Keratinocyte (primary cell): Measurements from ENCODE around the gene TRIM14. TPM values are rescaled to one million over a fixed set of nuclear protein-coding genes. Genes with fewer than 3 reads are reported as not detected.

Experiments used
- DNase-seq: peaks from one replicate; pipeline ENCODE4 v3.0.0-alpha.2; 2011; ENCODE audit warnings: low read depth, missing footprints, low spot score
- FAIRE-seq: peaks from 2 replicates; lab custom pipeline; 2011; peaks lifted over from hg19 to GRCh38; lab: Jason Lieb, UNC
- H2AFZ ChIP-seq: 2 replicates; pipeline ENCODE4 v1.6.0; 2012; ENCODE audit warnings: low read length, control low read depth, inconsistent platforms; ENCODE audit not compliant: control insufficient read depth
- H3K27ac ChIP-seq: 2 replicates; pipeline ENCODE4 v1.5.1; 2011; ENCODE audit warnings: low read length; ENCODE audit not compliant: control insufficient read depth, insufficient read depth
- H3K27me3 ChIP-seq: 3 replicates; pipeline ENCODE4 v1.6.0; 2011; ENCODE audit warnings: low read length; ENCODE audit not compliant: control insufficient read depth, insufficient read depth; ENCODE audit errors: extremely low read depth
- H3K36me3 ChIP-seq, 2 experiments: 2 replicates in 1 of 2; 3 replicates in 1 of 2; pipeline ENCODE4 v1.5.1; 2011; ENCODE audit warnings: low read length in 2 of 2, mild to moderate bottlenecking in 1 of 2; ENCODE audit not compliant: control insufficient read depth in 2 of 2, insufficient read depth in 2 of 2; ENCODE audit errors: extremely low read depth in 1 of 2
- H3K4me1 ChIP-seq: 3 replicates; pipeline ENCODE4 v1.5.1; 2011; ENCODE audit warnings: low read length; ENCODE audit not compliant: control insufficient read depth, insufficient read depth; ENCODE audit errors: extremely low read depth
- H3K4me2 ChIP-seq: 3 replicates; pipeline ENCODE4 v1.6.0; 2011; ENCODE audit warnings: low read depth, low read length; ENCODE audit not compliant: control insufficient read depth, insufficient read depth; ENCODE audit errors: extremely low read depth
- H3K4me3 ChIP-seq, 3 experiments: fragments of 200-600 bp in 1 of 3; sonication (generic) in 1 of 3; 2 replicates in 2 of 3; 3 replicates in 1 of 3; pipeline ENCODE4 v1.5.1; 2011 to 2016; ENCODE audit warnings: low read length in 3 of 3, mild to moderate bottlenecking in 3 of 3, control low read depth in 2 of 3, inconsistent platforms in 1 of 3, low read depth in 1 of 3, mixed read lengths in 1 of 3, mixed run types in 1 of 3, moderate library complexity in 1 of 3; ENCODE audit not compliant: control insufficient read depth in 2 of 3, insufficient read depth in 2 of 3; ENCODE audit errors: extremely low read depth in 1 of 3
- H3K79me2 ChIP-seq: 2 replicates; pipeline ENCODE4 v1.6.0; 2012; ENCODE audit warnings: low read length; ENCODE audit not compliant: control insufficient read depth, insufficient read depth
- H3K9ac ChIP-seq: 3 replicates; pipeline ENCODE4 v1.6.0; 2011; ENCODE audit warnings: low read length; ENCODE audit not compliant: control insufficient read depth, insufficient read depth; ENCODE audit errors: extremely low read depth
- H3K9me1 ChIP-seq: 3 replicates; pipeline ENCODE4 v1.6.0; 2011; ENCODE audit warnings: low read length; ENCODE audit not compliant: control insufficient read depth, insufficient read depth; ENCODE audit errors: extremely low read depth
- H3K9me3 ChIP-seq: 2 replicates; pipeline ENCODE4 v1.5.1; 2012; ENCODE audit warnings: low read depth, low read length; ENCODE audit not compliant: control insufficient read depth
- H4K20me1 ChIP-seq: 3 replicates; pipeline ENCODE4 v1.6.0; 2011; ENCODE audit warnings: low read length; ENCODE audit not compliant: control insufficient read depth, insufficient read depth; ENCODE audit errors: extremely low read depth
- EZH2 ChIP-seq: IDR thresholded peaks from one replicate; pipeline ENCODE4 v1.6.1; 2012; ENCODE audit warnings: inconsistent platforms, mild to moderate bottlenecking, low read length, moderate library complexity
- dilution Hi-C: fragments of 300-500 bp; cut with MboI; formaldehyde crosslinking; loops from one replicate; pipeline ENCODE4 v1.7.0; 2020; ENCODE audit warnings: low sequenced_read_pairs; ENCODE audit not compliant: extremely low pct_ligation_motif_present
- polyA minus RNA-seq, 3 experiments: library from RNA; depleted of rRNA, polyadenylated mRNA; stranded (reverse); fragments of >200 nt; gene quantifications; 1 replicate in 1 of 3; 2 replicates in 1 of 3; 3 replicates in 1 of 3; pipeline ENCODE4 v1.2.3, GENCODE V29; 2011
- polyA plus RNA-seq, 5 experiments: library from polyadenylated mRNA; depleted of rRNA in 3 of 5; stranded (reverse) in 3 of 5; stranded (forward) in 1 of 5; unstranded in 1 of 5; fragments of >200 nt; gene quantifications; 1 replicate in 1 of 5; 2 replicates in 3 of 5; 3 replicates in 1 of 5; pipeline versions ENCODE4 v1.2.1 to v1.2.3, GENCODE V29; 2011 to 2012; ENCODE audit warnings: missing spikeins in 2 of 5, low read depth in 1 of 5, low replicate concordance in 1 of 5
- TF ChIP-seq, protein P1 (sequence below), 3 experiments: IDR thresholded peaks in 1 of 3; conservative IDR thresholded peaks in 1 of 3; optimal IDR thresholded peaks in 1 of 3; 2 replicates in 2 of 3; 3 replicates in 1 of 3; pipeline versions ENCODE3 to v1.5.1; 2011; ENCODE audit warnings: low read length in 3 of 3, mild to moderate bottlenecking in 3 of 3, moderate library complexity in 2 of 3, control low read depth in 1 of 3, inconsistent platforms in 1 of 3; ENCODE audit not compliant: insufficient read depth in 2 of 3; ENCODE audit errors: extremely low read depth in 1 of 3

The TRIM14 gene, protein sequence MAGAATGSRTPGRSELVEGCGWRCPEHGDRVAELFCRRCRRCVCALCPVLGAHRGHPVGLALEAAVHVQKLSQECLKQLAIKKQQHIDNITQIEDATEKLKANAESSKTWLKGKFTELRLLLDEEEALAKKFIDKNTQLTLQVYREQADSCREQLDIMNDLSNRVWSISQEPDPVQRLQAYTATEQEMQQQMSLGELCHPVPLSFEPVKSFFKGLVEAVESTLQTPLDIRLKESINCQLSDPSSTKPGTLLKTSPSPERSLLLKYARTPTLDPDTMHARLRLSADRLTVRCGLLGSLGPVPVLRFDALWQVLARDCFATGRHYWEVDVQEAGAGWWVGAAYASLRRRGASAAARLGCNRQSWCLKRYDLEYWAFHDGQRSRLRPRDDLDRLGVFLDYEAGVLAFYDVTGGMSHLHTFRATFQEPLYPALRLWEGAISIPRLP
- polyA plus RNA-seq (19.8 to 36.9 TPM (median 22.1 TPM) in 3 replicates), polyA minus RNA-seq (18.0 to 38.9 TPM (median 21.8 TPM) in 3 replicates)
- 4.5 TPM for polyA plus RNA-seq (2011; ENCODE audit: low read depth)
- 21.0 and 23.3 TPM in 2 replicates for polyA plus RNA-seq (2011; cell fraction: cytosol; rRNA removed)
- 23.3 and 24.6 TPM in 2 replicates for polyA plus RNA-seq (2011; cell fraction: nucleus; rRNA removed)
- polyA plus RNA-seq (2012; ENCODE audit: low replicate concordance) = 7.4 and 30.1 TPM in 2 replicates
- polyA minus RNA-seq (2011; cell fraction: cytosol; rRNA and poly(A)+ RNA removed) = 18.8 TPM
- 9.7 and 14.8 TPM in 2 replicates for polyA minus RNA-seq (2011; cell fraction: nucleus; rRNA and poly(A)+ RNA removed)

DNA sequence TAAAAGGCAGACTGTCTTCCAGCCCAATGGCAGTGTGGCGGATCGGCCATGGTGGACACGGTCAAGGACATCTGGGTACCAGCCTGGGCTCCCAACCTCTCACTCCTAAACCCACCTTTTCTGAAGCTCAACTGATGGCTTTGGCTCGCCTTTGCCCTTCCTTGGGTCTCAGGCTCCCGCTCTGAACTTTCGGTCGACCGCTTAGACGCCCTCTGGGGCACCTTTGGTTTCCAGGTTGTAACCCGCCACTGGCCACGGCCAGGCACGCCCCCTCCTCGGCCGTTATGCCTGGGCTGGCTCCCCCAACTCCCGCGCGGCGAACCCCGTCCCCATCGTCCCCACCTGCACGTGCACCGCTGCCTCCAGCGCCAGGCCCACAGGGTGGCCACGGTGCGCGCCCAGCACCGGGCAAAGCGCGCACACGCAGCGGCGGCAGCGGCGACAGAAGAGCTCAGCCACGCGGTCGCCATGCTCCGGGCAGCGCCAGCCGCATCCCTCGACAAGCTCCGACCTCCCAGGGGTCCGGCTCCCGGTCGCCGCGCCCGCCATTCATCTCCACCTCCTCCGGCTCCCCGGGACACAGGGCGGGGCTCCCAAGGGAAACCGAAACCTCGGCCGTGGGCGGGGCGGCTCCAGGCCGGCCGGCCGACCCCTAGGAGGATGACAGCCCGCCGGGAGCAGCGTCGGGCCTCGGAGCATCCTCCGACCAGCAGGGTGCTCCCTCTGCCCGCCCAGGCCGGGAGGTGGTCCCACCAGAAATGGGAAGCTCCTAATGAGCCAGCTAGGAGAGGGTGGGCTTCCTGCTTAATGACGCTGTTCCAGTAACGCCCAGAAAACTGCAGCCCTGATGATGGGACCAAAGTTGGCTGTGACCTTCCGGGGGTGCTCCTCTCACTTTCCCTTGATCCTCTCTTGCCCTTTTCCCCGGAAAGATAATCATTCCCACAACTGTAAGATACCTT is at the start of gene TRIM14:
Gene TRIM14 (minus strand): TSS at position 583 of the 962 bp plus-strand sequence. CDS start 34 bp downstream, at position 549.
- DNase-seq = no peak

DNA sequence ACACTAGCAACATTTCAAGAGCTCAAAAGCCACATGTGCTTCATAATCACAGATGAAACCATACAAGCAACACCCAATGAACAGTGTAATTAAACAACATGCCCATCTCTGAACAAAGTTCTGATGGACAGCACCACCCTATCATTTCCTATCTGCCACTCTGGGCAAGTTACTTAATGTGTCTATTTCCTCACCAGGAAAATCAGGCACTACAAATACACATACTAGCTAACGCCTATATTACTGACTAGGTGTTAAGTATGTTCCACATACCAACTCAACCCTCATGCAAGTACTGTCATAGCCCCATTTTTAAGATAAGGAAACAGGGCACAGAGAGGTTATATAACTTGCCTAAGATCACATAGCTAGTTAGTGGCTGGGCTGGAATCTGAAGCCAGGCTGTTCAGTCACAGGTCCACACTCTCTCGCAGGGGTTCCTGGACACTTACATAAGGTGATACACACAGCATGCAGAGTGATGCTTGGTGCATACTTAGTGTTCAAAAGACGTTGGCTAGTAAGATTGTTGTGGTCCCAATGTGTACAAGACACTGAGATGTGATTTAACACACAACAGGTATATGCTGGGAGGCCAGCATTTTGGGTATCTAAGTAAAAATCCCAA is 49.2 kb upstream of the TRIM14 start:
- TF ChIP-seq, protein P1, sequence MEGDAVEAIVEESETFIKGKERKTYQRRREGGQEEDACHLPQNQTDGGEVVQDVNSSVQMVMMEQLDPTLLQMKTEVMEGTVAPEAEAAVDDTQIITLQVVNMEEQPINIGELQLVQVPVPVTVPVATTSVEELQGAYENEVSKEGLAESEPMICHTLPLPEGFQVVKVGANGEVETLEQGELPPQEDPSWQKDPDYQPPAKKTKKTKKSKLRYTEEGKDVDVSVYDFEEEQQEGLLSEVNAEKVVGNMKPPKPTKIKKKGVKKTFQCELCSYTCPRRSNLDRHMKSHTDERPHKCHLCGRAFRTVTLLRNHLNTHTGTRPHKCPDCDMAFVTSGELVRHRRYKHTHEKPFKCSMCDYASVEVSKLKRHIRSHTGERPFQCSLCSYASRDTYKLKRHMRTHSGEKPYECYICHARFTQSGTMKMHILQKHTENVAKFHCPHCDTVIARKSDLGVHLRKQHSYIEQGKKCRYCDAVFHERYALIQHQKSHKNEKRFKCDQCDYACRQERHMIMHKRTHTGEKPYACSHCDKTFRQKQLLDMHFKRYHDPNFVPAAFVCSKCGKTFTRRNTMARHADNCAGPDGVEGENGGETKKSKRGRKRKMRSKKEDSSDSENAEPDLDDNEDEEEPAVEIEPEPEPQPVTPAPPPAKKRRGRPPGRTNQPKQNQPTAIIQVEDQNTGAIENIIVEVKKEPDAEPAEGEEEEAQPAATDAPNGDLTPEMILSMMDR (optimal IDR thresholded peaks at IDR 0.05 in 1 of 3, IDR thresholded peaks at IDR 0.05 in 1 of 3, conservative IDR thresholded peaks at IDR 0.05 in 1 of 3; ENCODE audit: extremely low read depth in 1 of 3, insufficient read depth in 2 of 3, low read length in 3 of 3) = no peak
- TF ChIP-seq EZH2 = no peak
- Histone ChIP-seq H3K27me3 (no peaks in the 10 kb centered on the region), H2AFZ (no peak overlapping the region), H3K4me2 (no peak overlapping the region), H3K36me3 (no peaks in the 10 kb centered on the region), H3K9me1 (peaks cover 14% of the 10 kb centered on the region), H3K4me1 (peaks cover 38% of the 10 kb centered on the region), H3K4me3 (no peak overlapping the region), H3K9me3 (no peaks in the 10 kb centered on the region), H3K9ac (no peak overlapping the region), H3K27ac (no peak overlapping the region), H4K20me1 (peaks cover 7% of the 10 kb centered on the region), H3K79me2 (peaks cover 88% of the 10 kb centered on the region)
- DNase-seq (no peak), FAIRE-seq (peak; percentile 53)
- dilution Hi-C loops = no loop called here

More for the DNA sequence above, at the start of gene TRIM14:
- FAIRE-seq = no peak
- Histone ChIP-seq H3K27ac (peak within 1 kb of the TSS; percentile 61), H3K27me3 (no peaks in the 10 kb centered on the region), H3K4me1 (peaks cover 22% of the 10 kb centered on the region), H3K9me3 (no peaks in the 10 kb centered on the region), H3K36me3 (peaks cover 2 to 16% of the 10 kb centered on the region in 2 experiments), H3K79me2 (peaks cover 22% of the 10 kb centered on the region), H3K4me3 (peak within 1 kb of the TSS; percentile 66 to 87 (median 72)), H3K9ac (peak within 1 kb of the TSS; percentile 78), H3K9me1 (no peaks in the 10 kb centered on the region), H4K20me1 (no peaks in the 10 kb centered on the region), H3K4me2 (peak within 1 kb of the TSS; percentile 65), H2AFZ (peak within 1 kb of the TSS; percentile 98)
- dilution Hi-C loops = no loop called here
- TF ChIP-seq EZH2 = no peak
- TF ChIP-seq, protein P1 (optimal IDR thresholded peaks at IDR 0.05 in 1 of 3, IDR thresholded peaks at IDR 0.05 in 1 of 3, conservative IDR thresholded peaks at IDR 0.05 in 1 of 3; ENCODE audit: extremely low read depth in 1 of 3, insufficient read depth in 2 of 3, low read length in 3 of 3) = peak in 1 of 3 experiments; percentile 46
